Measurements from ENCODE around the gene PCCA. TPM values are rescaled to one million over a fixed set of nuclear protein-coding genes. Genes with fewer than 3 reads are reported as not detected.
A peak's percentile ranks its signal among the peaks of the same experiment; 100 is the strongest.

The PCCA gene
- total RNA-seq, 1 experiment from 2014 or later, result 52.8 TPM

- Mint-ChIP-seq H3K27ac (no peak overlapping the region), H3K4me1 (peaks cover 41% of the 10 kb centered on the region), H3K36me3 (no peaks in the 10 kb centered on the region; the same call in 1 of the 2 replicates), H3K27me3 (ENCODE audit: low read depth) (no peaks in the 10 kb centered on the region), H3K9me3 (no peaks in the 10 kb centered on the region), H3K4me3 (no peak overlapping the region)
- ATAC-seq, result no peak
- DNase-seq (ENCODE audit: low spot score), result no peak
- TF ChIP-seq CREM (CRISPR knock-in tag; IDR thresholded peaks at IDR 0.05), result no peak
- TF ChIP-seq E2F1 (CRISPR knock-in tag; IDR thresholded peaks at IDR 0.05), result no peak
- no peak for TF ChIP-seq ZBTB43 (CRISPR knock-in tag; IDR thresholded peaks at IDR 0.05)
- no peak for TF ChIP-seq TEAD4 (CRISPR knock-in tag; IDR thresholded peaks at IDR 0.05)
- no peak for TF ChIP-seq AFF4 (CRISPR knock-in tag; IDR thresholded peaks at IDR 0.05; ENCODE audit: borderline replicate concordance)
- TF ChIP-seq ZMAT4 (CRISPR knock-in tag; IDR thresholded peaks at IDR 0.05), result no peak
- no peak for TF ChIP-seq OVOL2 (CRISPR knock-in tag; IDR thresholded peaks at IDR 0.05; ENCODE audit: borderline replicate concordance)
- no peak for TF ChIP-seq ZNF532 (CRISPR knock-in tag; IDR thresholded peaks at IDR 0.05; ENCODE audit: borderline replicate concordance)
- ChIA-PET CTCF (no interaction called here), POLR2A (no interaction called here)
Observed at GRCh38 chr13:100158569-100158968, 69.7 kb downstream of the PCCA start.

- Mint-ChIP-seq H3K4me1 (peaks cover 33% of the 10 kb centered on the region), H3K27ac (peak overlapping the region; percentile 96), H3K4me3 (no peak overlapping the region), H3K27me3 (ENCODE audit: low read depth) (no peaks in the 10 kb centered on the region), H3K36me3 (peaks cover 3% of the 10 kb centered on the region), H3K9me3 (no peaks in the 10 kb centered on the region)
- TF ChIP-seq TEAD4 (CRISPR knock-in tag; IDR thresholded peaks at IDR 0.05), result no peak
- TF ChIP-seq RORB (CRISPR knock-in tag; IDR thresholded peaks at IDR 0.05), result no peak
- TF ChIP-seq NFE2L1 (CRISPR knock-in tag; IDR thresholded peaks at IDR 0.05), result no peak
- no peak for TF ChIP-seq ZBTB21 (CRISPR knock-in tag; IDR thresholded peaks at IDR 0.05; ENCODE audit: borderline replicate concordance)
- TF ChIP-seq SMAD3 (CRISPR knock-in tag; IDR thresholded peaks at IDR 0.05; ENCODE audit: borderline replicate concordance), result no peak
- TF ChIP-seq E2F4 (CRISPR knock-in tag; IDR thresholded peaks at IDR 0.05; ENCODE audit: borderline replicate concordance, low read depth), result no peak
- peak; percentile 60 for ATAC-seq
- ChIA-PET CTCF (no interaction called here), POLR2A (no interaction called here)
- no peak for DNase-seq (ENCODE audit: low spot score)
Observed at GRCh38 chr13:100159584-100159983, 70.7 kb downstream of the PCCA start.
